ENCODE data around the gene CFAP410. TPM values are rescaled to one million over a fixed set of nuclear protein-coding genes. Genes with fewer than 3 reads are reported as not detected.

CFAP410 gene
- total and polyA plus RNA-seq, 7 donors: 8.3 to 13.7 (median 10.1) TPM

DNA sequence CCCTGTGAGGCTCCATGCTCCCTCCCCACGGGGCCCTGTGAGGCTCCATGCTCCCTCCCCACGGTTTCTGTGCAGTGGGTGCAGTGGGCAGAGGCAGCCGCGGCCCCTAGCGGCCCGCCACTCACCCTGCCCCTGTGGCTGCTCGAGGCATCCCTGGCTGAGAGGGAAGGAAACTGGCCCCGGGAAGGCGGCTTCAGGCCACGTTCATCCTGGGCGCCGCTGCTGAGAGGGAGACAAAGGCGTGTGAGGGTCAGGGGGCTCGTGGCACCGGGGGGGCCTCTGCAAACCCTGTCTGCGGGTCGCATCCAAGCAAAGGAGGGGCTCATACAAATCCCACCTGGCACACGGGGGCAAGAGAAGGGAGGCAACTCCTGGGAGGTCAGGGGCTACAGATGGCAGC lies 8.5 kb downstream of the CFAP410 start:
- ATAC-seq: no peak

DNA sequence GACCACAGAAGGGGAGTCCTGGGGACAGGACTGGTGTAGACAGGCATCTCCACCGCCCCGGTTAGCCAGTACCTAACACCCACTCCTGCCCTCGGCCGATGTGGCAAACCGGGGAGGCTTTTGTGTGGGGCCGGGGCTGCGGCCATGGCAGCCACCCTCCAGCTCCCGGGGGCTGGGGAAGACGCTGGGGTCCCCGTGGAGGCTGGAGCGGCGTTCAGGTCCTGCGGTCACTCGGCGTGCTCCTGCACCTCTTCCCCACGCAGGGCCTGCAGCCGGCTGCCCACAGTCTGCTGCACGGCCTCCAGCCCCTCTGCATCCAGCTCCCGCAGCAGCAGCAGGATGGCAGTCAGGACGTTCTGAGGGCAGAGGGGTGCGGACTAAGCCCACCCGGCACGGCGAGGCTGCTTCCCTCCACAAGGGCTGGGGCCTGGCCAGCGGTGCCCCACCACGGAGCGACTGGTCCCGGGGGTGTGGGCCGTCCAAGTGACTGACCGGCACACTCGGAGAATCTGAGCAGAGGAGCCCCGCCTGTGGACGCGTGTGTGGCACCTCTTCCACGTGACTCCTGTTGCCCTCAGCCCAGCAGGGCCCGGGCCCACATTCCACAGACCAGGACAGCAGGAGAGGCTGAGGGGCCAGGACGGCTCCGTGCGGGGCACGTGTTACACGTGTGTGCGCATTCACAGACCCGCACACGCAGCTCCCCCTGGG lies 9.1 kb downstream of the CFAP410 start:
- Histone ChIP-seq H3K4me1 (no peaks in the 10 kb centered on the region), H3K36me3 (ENCODE audit: insufficient read depth in 1 of 2, low read depth in 1 of 2) (peaks cover 0 to 25% of the 10 kb centered on the region in 2 donors), H3K27me3 (ENCODE audit: insufficient read depth in 3 of 3, low read length in 2 of 3) (no peaks in the 10 kb centered on the region), H3K27ac (no peak overlapping the region), H3K4me3 (no peak overlapping the region), H3K9me3 (no peaks in the 10 kb centered on the region)
- DNase-seq: no peak
- 86 to 88% (median 87%) methylated on average over 41 to 44 of the region's 44 CpGs for WGBS, 3 donors
- intact Hi-C loops (cut with DNase I): loop anchor here (10.0 kb wide), 4 partner anchors 55 to 1655 kb away; partner anchors contain the start of genes COL6A1 (in 1 of the 2) and PKNOX1 (in 1 of the 2)
- TF ChIP-seq CTCF (IDR thresholded peaks at IDR 0.05): no peak
- no peak for ATAC-seq

More for the DNA sequence above, 8.5 kb downstream of the CFAP410 start:
- Histone ChIP-seq H3K36me3 (ENCODE audit: insufficient read depth in 1 of 2, low read depth in 1 of 2) (peaks cover 0 to 26% of the 10 kb centered on the region in 2 donors), H3K27ac (no peak overlapping the region), H3K4me1 (no peaks in the 10 kb centered on the region), H3K9me3 (no peaks in the 10 kb centered on the region), H3K27me3 (ENCODE audit: insufficient read depth in 3 of 3, low read length in 2 of 3) (no peaks in the 10 kb centered on the region), H3K4me3 (no peak overlapping the region)
- intact Hi-C loops (cut with DNase I): loop anchor here in 1 of 2 donors (10.0 kb wide), 3 partner anchors 804 to 1654 kb away; partner anchors contain the start of genes COL6A1 and PKNOX1
- no peak for DNase-seq
- 86 to 90% (median 86%) methylated on average over 18 of the region's 18 CpGs for WGBS, 3 donors
- no peak for TF ChIP-seq CTCF (IDR thresholded peaks at IDR 0.05)

DNA sequence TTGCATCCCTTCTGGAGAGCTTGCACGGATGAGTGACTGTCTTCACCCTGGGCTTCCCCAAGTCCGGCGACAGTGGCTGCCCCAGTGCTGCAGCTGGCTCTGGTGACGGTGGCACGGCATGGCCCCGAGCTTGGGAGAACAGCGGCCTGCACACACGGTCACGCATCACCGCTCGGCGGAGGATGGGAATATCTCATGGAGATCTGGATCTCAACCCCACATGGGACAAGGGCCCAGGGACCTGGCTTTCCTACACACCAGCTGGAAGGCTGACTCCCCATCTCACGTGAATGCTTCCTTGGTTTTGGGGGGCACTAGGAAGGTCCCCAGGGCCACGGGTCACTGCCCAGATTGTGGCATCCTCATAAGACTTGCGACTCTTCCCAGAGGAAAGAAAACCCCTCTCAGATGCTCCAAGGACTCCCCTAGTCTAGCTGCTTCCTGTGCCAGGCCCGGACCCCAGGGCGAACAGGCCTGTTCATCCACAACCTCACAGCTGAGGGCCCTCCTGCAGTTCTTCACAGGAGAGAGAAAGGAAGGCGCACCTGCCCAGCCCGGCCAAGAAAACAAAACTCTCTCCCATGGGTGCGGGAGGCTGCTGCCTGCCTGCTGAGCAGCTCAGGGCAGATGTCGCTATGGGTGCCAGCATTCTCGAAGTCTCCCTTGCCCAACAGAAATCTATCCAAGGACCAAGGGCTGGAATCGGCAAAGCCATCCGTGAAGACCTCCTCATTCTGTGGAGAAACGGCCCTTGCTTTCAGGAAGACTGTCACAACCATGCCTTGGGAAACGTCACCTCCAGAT lies 9.9 kb downstream of the CFAP410 start:
- Histone ChIP-seq H3K4me3 (no peak overlapping the region), H3K27ac (no peak overlapping the region), H3K27me3 (ENCODE audit: insufficient read depth in 3 of 3, low read length in 2 of 3) (no peaks in the 10 kb centered on the region), H3K9me3 (no peaks in the 10 kb centered on the region), H3K4me1 (no peaks in the 10 kb centered on the region), H3K36me3 (ENCODE audit: insufficient read depth in 1 of 2, low read depth in 1 of 2) (peaks cover 0 to 32% of the 10 kb centered on the region in 2 donors)
- no peak for TF ChIP-seq CTCF (IDR thresholded peaks at IDR 0.05)
- WGBS, 3 donors: 59 to 73% (median 65%) methylated on average over 26 of the region's 26 CpGs
- DNase-seq (no peak), ATAC-seq (no peak)
- intact Hi-C loops (cut with DNase I): loop anchor here in 1 of 2 donors (10.0 kb wide), 1 partner anchor 56 kb away; no protein-coding TSS in a partner anchor

DNA sequence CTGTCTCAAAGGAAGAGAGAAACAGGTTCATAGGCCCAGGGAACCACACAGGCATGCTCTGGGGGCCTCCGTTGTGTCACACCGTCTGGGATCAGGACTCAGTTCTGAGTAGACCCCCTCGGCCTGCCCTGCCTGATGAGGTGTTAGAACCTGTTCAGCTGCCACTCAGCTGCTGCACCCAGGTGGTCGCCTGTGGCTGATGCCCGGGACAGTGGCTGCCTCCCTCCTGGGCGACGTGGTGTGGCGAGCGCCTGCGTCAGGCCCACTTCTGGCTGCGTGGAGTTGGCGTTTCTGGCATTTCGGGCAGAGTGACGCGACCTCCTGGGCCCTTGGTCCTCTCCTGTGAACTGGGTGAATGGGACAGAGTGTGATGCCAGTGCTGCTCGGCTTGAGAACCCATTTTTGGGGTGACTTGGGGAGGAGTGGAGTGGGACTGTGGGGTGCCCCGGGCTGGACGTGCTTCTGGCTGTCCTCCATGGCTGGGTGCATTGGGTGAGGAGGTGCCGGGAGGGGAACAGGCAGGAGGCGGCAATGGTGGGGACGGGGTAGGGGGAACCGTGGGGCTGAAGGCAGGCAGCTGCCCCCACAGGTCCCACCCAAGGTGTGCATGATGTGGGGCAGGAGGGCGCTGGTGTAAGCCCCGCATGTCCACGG lies 10.8 kb downstream of the CFAP410 start:
- 84 to 87% (median 86%) methylated on average over 25 of the region's 25 CpGs for WGBS, 3 donors
- Histone ChIP-seq H3K4me3 (no peak overlapping the region), H3K27me3 (ENCODE audit: insufficient read depth in 3 of 3, low read length in 2 of 3) (no peaks in the 10 kb centered on the region), H3K27ac (no peak overlapping the region), H3K4me1 (no peaks in the 10 kb centered on the region), H3K36me3 (ENCODE audit: insufficient read depth in 1 of 2, low read depth in 1 of 2) (peaks cover 0 to 38% of the 10 kb centered on the region in 2 donors), H3K9me3 (no peaks in the 10 kb centered on the region)
- no peak for TF ChIP-seq CTCF (IDR thresholded peaks at IDR 0.05)
- DNase-seq: no peak
- intact Hi-C loops (cut with DNase I): loop anchor here in 1 of 2 donors (10.0 kb wide), 1 partner anchor 56 kb away; no protein-coding TSS in a partner anchor
- ATAC-seq: no peak

Measured in psoas muscle (tissue), 8 donors.